ENCODE results near the gene PAX2. TPM values are rescaled to one million over a fixed set of nuclear protein-coding genes. Genes with fewer than 3 reads are reported as not detected.

The PAX2 gene
- total RNA-seq, 4 donors from 2014 or later = not detected

DNA sequence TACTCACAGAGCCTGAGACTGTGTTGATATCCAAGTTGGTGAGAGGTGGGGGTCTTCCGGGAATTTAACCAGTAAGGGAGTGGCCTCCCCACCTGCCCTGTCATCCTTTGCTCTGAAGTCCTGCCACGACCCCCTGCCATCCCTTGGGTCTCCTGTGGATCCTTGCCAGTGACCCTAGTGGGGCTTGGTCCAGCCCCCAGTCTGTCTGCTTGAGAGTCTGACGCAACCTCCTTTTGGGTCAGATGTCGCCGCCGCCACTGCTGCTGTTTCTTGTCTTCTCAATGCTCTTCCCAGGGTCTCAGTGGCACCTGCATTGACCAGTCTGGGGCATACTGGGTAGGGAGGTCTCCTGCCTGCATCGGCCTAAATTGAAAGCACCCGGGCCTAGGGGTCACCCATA lies 28.8 kb downstream of the PAX2 start:
- no peak for TF ChIP-seq POLR2AphosphoS5 (IDR thresholded peaks at IDR 0.05)
- TF ChIP-seq, protein P1, sequence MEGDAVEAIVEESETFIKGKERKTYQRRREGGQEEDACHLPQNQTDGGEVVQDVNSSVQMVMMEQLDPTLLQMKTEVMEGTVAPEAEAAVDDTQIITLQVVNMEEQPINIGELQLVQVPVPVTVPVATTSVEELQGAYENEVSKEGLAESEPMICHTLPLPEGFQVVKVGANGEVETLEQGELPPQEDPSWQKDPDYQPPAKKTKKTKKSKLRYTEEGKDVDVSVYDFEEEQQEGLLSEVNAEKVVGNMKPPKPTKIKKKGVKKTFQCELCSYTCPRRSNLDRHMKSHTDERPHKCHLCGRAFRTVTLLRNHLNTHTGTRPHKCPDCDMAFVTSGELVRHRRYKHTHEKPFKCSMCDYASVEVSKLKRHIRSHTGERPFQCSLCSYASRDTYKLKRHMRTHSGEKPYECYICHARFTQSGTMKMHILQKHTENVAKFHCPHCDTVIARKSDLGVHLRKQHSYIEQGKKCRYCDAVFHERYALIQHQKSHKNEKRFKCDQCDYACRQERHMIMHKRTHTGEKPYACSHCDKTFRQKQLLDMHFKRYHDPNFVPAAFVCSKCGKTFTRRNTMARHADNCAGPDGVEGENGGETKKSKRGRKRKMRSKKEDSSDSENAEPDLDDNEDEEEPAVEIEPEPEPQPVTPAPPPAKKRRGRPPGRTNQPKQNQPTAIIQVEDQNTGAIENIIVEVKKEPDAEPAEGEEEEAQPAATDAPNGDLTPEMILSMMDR (IDR thresholded peaks at IDR 0.05) = no peak
- TF ChIP-seq EP300 (IDR thresholded peaks at IDR 0.05) = no peak
- no peak for TF ChIP-seq POLR2A (IDR thresholded peaks at IDR 0.05)
- H3K9me3 ChIP-seq = no peaks in the 10 kb centered on the region
- H3K4me3 ChIP-seq = no peak overlapping the region
- 89% methylated on average over 8 of the region's 8 CpGs for WGBS
- no peak for DNase-seq (ENCODE audit: low spot score in 2 of 2)
- H3K36me3 ChIP-seq = no peaks in the 10 kb centered on the region
- peaks cover 2% of the 10 kb centered on the region for H3K4me1 ChIP-seq
- H3K27me3 ChIP-seq = peaks cover 57% of the 10 kb centered on the region
- no peak overlapping the region for H3K27ac ChIP-seq

- 68% methylated on average over 6 of the region's 6 CpGs for WGBS
- DNase-seq (ENCODE audit: low spot score in 2 of 2) = no peak
- Histone ChIP-seq H3K27me3 (peaks cover 60% of the 10 kb centered on the region), H3K36me3 (no peaks in the 10 kb centered on the region), H3K9me3 (no peaks in the 10 kb centered on the region), H3K4me1 (peaks cover 2% of the 10 kb centered on the region), H3K27ac (no peak overlapping the region), H3K4me3 (no peak overlapping the region)
- TF ChIP-seq POLR2AphosphoS5 (IDR thresholded peaks at IDR 0.05) (no peak), POLR2A (IDR thresholded peaks at IDR 0.05) (no peak), EP300 (IDR thresholded peaks at IDR 0.05) (no peak)
- TF ChIP-seq, protein P1 (IDR thresholded peaks at IDR 0.05) = no peak
Observed at GRCh38 chr10:100774876-100775275, 29.5 kb downstream of the PAX2 start.

GRCh38 chr10:100775386-100775785 lies 30.0 kb downstream of the PAX2 start:
- H3K36me3 ChIP-seq = no peaks in the 10 kb centered on the region
- no peak for DNase-seq (ENCODE audit: low spot score in 2 of 2)
- H3K27ac ChIP-seq = no peak overlapping the region
- peaks cover 64% of the 10 kb centered on the region for H3K27me3 ChIP-seq
- WGBS = 36% methylated on average over 5 of the region's 5 CpGs
- TF ChIP-seq, protein P1 (IDR thresholded peaks at IDR 0.05) = no peak
- TF ChIP-seq POLR2A (IDR thresholded peaks at IDR 0.05) = no peak
- no peak for TF ChIP-seq POLR2AphosphoS5 (IDR thresholded peaks at IDR 0.05)
- TF ChIP-seq EP300 (IDR thresholded peaks at IDR 0.05) = no peak
- no peak overlapping the region for H3K4me3 ChIP-seq
- H3K9me3 ChIP-seq = no peaks in the 10 kb centered on the region
- H3K4me1 ChIP-seq = peaks cover 2% of the 10 kb centered on the region

DNA sequence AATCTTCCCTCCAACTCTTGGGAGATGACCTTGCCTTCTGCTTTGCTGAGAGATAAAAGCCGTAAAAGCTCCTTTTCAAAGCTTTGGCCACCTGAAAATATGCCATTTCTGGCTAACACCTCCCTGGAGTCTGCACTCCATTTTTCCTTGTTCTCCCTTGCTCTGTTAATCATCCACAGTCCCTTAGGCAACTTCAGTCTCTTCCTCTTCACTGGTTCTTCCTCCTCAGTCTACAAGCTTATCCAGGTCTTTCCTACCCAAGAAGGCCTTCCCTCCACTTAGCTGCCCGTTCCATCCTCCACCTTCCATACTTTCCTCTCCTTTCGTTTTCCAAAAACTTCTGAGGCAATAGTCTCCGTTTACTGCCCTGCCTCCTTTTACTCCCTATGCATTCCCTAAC lies 30.5 kb downstream of the PAX2 start:
- Histone ChIP-seq H3K27me3 (peaks cover 68% of the 10 kb centered on the region), H3K4me3 (no peak overlapping the region), H3K27ac (no peak overlapping the region), H3K36me3 (no peaks in the 10 kb centered on the region), H3K9me3 (no peaks in the 10 kb centered on the region), H3K4me1 (peaks cover 2% of the 10 kb centered on the region)
- 67% methylated on average over 4 of the region's 4 CpGs for WGBS
- DNase-seq (ENCODE audit: low spot score in 2 of 2) = no peak
- TF ChIP-seq EP300 (IDR thresholded peaks at IDR 0.05) (no peak), POLR2A (IDR thresholded peaks at IDR 0.05) (no peak), POLR2AphosphoS5 (IDR thresholded peaks at IDR 0.05) (no peak)
- TF ChIP-seq, protein P1 (IDR thresholded peaks at IDR 0.05) = no peak

DNA sequence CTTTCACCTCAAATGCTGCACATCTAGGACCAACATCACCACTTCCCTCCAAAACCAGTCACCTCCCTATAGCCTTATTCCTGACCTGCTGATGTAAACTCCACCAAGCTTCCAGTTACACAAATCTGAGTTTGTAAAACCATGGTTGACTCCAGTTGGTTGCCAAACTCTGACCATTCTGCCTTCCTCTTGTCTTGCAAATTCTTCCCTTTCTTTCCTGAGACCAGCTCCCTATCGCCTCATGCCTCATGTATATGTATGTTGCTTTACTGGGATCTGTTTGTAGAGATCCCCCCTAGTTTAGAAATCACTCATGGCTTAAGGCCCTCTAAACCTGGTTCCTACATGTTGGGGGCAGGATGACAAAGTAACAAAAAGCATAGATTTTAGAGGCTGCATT lies 31.3 kb downstream of the PAX2 start:
- Histone ChIP-seq H3K4me1 (peaks cover 2% of the 10 kb centered on the region), H3K27me3 (peaks cover 72% of the 10 kb centered on the region), H3K27ac (no peak overlapping the region), H3K36me3 (no peaks in the 10 kb centered on the region), H3K9me3 (no peaks in the 10 kb centered on the region), H3K4me3 (no peak overlapping the region)
- TF ChIP-seq POLR2AphosphoS5 (IDR thresholded peaks at IDR 0.05) (no peak), POLR2A (IDR thresholded peaks at IDR 0.05) (no peak), EP300 (IDR thresholded peaks at IDR 0.05) (no peak)
- TF ChIP-seq, protein P1 (IDR thresholded peaks at IDR 0.05) = no peak
- DNase-seq (ENCODE audit: low spot score in 2 of 2) = no peak
- WGBS = 89% methylated on average over 1 of the region's 1 CpG

Data from suprapubic skin (tissue), 4 donors.